B cell (primary cell): ENCODE results near the gene MID1.

ENCODE experiments used
- CTCF ChIP-seq: fragments of 200-600 bp; IDR thresholded peaks from one replicate; pipeline ENCODE4 v1.8.0; 2022; ENCODE audit warnings: antibody characterized with exemption, mild to moderate bottlenecking
- EZH2 ChIP-seq: IDR thresholded peaks from 2 replicates; pipeline ENCODE4 v1.6.1; 2012; ENCODE audit warnings: borderline replicate concordance, low read depth, mild to moderate bottlenecking, moderate library complexity, low read length; ENCODE audit not compliant: insufficient read depth, poor library complexity, severe bottlenecking

GRCh38 chrX:10571260-10571659, 49.1 kb downstream of the MID1 start:
- no peak for TF ChIP-seq CTCF
- no peak for TF ChIP-seq EZH2
